Measurements from ENCODE around the gene CSF1R. TPM values are rescaled to one million over a fixed set of nuclear protein-coding genes. Genes with fewer than 3 reads are reported as not detected.

The CSF1R gene
- total RNA-seq, 4 donors from 2014 or later: 12.3 to 58.0 (median 35.2) TPM

DNA sequence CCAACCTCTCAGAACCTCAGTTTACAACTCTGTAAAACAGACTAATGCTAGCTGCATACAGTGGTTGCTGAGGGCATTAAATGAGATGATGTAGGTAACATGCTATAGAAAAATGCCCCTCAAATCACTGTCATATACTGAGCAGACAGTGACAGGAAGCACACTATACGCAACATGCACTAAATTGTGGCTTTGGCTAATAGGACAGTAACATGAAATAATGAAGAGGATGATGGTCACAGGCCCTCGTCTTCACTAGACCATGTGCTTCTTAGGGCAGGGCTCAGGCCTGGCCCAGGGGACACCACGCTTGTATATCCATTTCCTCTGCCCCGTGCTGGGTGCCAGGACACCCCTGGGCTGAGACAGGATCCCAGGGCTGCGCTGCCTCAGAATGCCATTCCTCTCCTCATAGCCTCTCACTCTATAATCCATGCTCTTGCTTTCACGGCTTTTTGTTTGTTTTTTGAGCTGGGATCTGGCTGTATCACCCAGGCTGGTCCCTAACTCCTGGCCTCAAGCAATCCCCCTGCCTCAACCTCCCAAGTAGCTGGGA is 18.9 kb downstream of the CSF1R start:
- no peak overlapping the region for H3K4me3 ChIP-seq
- H3K27me3 ChIP-seq: peaks cover 10% of the 10 kb centered on the region
- no peak overlapping the region for H3K27ac ChIP-seq
- no peak for ATAC-seq
- no peaks in the 10 kb centered on the region for H3K9me3 ChIP-seq
- H3K36me3 ChIP-seq: no peaks in the 10 kb centered on the region
- no peaks in the 10 kb centered on the region for H3K4me1 ChIP-seq
- WGBS, 2 donors (ENCODE audit: low coverage in 1 of 2): 86% methylated on average over 4 to 5 of the region's 6 CpGs
- TF ChIP-seq, protein P1, sequence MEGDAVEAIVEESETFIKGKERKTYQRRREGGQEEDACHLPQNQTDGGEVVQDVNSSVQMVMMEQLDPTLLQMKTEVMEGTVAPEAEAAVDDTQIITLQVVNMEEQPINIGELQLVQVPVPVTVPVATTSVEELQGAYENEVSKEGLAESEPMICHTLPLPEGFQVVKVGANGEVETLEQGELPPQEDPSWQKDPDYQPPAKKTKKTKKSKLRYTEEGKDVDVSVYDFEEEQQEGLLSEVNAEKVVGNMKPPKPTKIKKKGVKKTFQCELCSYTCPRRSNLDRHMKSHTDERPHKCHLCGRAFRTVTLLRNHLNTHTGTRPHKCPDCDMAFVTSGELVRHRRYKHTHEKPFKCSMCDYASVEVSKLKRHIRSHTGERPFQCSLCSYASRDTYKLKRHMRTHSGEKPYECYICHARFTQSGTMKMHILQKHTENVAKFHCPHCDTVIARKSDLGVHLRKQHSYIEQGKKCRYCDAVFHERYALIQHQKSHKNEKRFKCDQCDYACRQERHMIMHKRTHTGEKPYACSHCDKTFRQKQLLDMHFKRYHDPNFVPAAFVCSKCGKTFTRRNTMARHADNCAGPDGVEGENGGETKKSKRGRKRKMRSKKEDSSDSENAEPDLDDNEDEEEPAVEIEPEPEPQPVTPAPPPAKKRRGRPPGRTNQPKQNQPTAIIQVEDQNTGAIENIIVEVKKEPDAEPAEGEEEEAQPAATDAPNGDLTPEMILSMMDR (IDR thresholded peaks at IDR 0.05): no peak
- TF ChIP-seq EP300 (IDR thresholded peaks at IDR 0.05): no peak

DNA sequence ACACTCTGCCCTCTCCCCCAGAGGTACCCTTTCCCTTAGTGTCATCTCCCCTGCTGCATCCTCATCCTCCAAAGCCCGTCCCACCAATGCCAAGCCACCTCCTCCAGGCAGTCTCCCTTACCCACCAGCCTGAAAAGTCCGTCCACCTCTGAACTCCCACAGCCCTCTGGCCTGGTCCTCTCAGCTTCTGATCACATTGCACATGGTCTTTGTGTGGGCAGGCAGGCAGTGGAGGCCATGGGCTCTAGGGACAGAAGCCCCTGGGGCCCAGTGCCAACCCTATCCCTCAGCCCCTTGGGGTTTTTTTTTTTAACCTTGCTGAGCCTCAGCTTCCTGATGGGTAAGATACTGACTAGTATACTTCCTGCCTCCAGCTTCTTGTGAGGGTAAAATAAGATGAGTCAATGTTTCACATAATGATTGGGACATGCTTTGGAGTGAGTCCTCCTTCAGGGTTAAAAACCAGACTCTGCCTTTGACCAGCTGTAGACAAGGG is 19.4 kb downstream of the CSF1R start:
- Histone ChIP-seq H3K4me3 (no peak overlapping the region), H3K27ac (no peak overlapping the region), H3K4me1 (no peaks in the 10 kb centered on the region), H3K36me3 (no peaks in the 10 kb centered on the region), H3K9me3 (no peaks in the 10 kb centered on the region), H3K27me3 (peaks cover 10% of the 10 kb centered on the region)
- no peak for ATAC-seq
- WGBS, 2 donors (ENCODE audit: low coverage in 1 of 2): 75 to 90% methylated on average over 2 of the region's 2 CpGs
- TF ChIP-seq EP300 (IDR thresholded peaks at IDR 0.05) (no peak), POLR2AphosphoS5 (IDR thresholded peaks at IDR 0.05) (no peak), POLR2A (IDR thresholded peaks at IDR 0.05) (no peak)
- TF ChIP-seq, protein P1 (IDR thresholded peaks at IDR 0.05): no peak

DNA sequence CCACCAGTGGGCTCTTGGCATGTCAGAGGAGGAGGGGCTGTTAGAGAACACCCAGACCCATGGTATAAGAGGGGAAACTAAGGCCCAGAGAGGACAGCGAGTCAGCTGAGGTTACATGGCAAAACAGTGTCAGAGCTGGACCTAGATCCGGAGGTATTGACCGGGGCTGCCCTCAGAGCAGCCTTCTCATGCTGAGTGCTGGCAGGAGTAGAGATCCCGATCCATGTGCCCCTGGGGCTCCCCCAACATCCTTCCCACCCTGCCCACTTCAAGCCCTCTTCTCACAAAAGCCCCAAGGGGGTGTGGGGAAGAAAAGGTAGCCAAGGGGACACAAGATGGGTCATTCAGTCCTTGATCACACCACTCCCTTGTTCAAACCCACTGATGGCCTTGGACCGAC is 19.9 kb downstream of the CSF1R start:
- Histone ChIP-seq H3K27ac (no peak overlapping the region), H3K36me3 (no peaks in the 10 kb centered on the region), H3K4me1 (no peaks in the 10 kb centered on the region), H3K9me3 (no peaks in the 10 kb centered on the region), H3K27me3 (peaks cover 10% of the 10 kb centered on the region), H3K4me3 (no peak overlapping the region)
- no peak for ATAC-seq
- TF ChIP-seq POLR2AphosphoS5 (IDR thresholded peaks at IDR 0.05): no peak
- TF ChIP-seq, protein P1 (IDR thresholded peaks at IDR 0.05): no peak
- 87% methylated on average over 4 of the region's 5 CpGs; no CpG with 5 or more reads in 1 of the 2 donors for WGBS, 2 donors (ENCODE audit: low coverage in 1 of 2)

DNA sequence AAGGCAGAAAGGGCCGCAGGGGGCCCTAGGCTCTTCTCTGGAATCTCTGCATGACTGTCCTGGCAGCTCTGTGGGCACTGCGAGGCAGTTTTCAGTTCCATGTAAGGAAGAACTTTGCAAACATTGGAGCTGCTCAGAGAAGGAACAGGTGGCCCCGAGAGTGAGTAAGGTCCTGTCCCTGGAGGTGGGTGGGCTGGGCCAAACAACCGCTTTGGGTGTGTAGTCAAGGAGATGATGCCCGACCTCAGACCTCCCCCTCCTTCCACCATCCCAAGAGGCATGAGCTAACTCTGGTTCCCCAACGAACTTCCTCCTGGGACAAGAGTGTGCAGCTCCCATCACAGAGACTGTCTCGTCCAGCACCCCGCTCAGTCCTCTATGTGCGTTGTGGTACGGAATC is 20.5 kb downstream of the CSF1R start:
- Histone ChIP-seq H3K27me3 (peaks cover 10% of the 10 kb centered on the region), H3K36me3 (no peaks in the 10 kb centered on the region), H3K27ac (peak overlapping the region in 1 of 4 donors; percentile 35), H3K9me3 (no peaks in the 10 kb centered on the region), H3K4me3 (no peak overlapping the region), H3K4me1 (no peaks in the 10 kb centered on the region)
- no peak for TF ChIP-seq POLR2A (IDR thresholded peaks at IDR 0.05)
- TF ChIP-seq EP300 (IDR thresholded peaks at IDR 0.05): no peak
- TF ChIP-seq POLR2AphosphoS5 (IDR thresholded peaks at IDR 0.05): no peak
- TF ChIP-seq, protein P1 (IDR thresholded peaks at IDR 0.05): no peak
- WGBS, 2 donors (ENCODE audit: low coverage in 1 of 2): 87% methylated on average over 3 of the region's 10 CpGs; no CpG with 5 or more reads in 1 of the 2 donors
- ATAC-seq: peak; percentile 45

DNA sequence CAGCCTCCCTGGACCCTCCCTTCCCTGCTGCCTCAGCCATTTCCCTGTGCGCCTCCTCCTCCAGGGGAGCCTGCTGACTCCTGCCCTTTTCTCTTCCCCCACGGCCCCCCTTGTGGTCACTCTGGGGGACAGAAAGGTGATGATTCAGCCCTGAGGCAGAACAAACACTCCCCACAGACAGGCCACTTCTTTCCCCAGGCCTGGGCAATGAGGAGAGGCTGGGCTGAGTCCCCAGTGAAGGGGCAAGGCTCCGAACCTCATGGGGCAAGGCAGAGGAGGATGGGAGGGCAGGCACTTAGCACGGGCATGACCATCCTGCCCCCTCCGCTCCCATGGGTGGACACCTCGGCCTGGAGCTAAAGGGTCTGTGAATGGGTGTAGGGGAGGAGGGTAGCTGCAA is 21.0 kb downstream of the CSF1R start:
- no peaks in the 10 kb centered on the region for H3K36me3 ChIP-seq
- H3K4me1 ChIP-seq: no peaks in the 10 kb centered on the region
- no peak for TF ChIP-seq POLR2A (IDR thresholded peaks at IDR 0.05)
- no peak for TF ChIP-seq EP300 (IDR thresholded peaks at IDR 0.05)
- TF ChIP-seq POLR2AphosphoS5 (IDR thresholded peaks at IDR 0.05): no peak
- TF ChIP-seq, protein P1 (IDR thresholded peaks at IDR 0.05): no peak
- WGBS, 2 donors (ENCODE audit: low coverage in 1 of 2): 20 to 60% methylated on average over 1 of the region's 6 CpGs
- no peak overlapping the region for H3K4me3 ChIP-seq
- peak overlapping the region in 1 of 4 donors; percentile 35 for H3K27ac ChIP-seq
- H3K9me3 ChIP-seq: no peaks in the 10 kb centered on the region
- H3K27me3 ChIP-seq: peaks cover 10% of the 10 kb centered on the region
- peak; percentile 37 for ATAC-seq

Measured in gastroesophageal sphincter (tissue), 4 donors.